ENCODE measurements around the gene NIT1. TPM values are rescaled to one million over a fixed set of nuclear protein-coding genes. Genes with fewer than 3 reads are reported as not detected.
A peak's percentile ranks its signal among the peaks of the same experiment; 100 is the strongest.

NIT1 gene
- total and polyA plus RNA-seq, 10 of the 15 experiments (the other 5 are each of a cell fraction or from before 2014, with no cell fraction given): 19.2 to 54.4 (median 28.3) TPM

GRCh38 chr1:161114556-161114955 lies 3.3 kb upstream of the NIT1 start:
- ATAC-seq: no peak

More at GRCh38 chr1:161114556-161114955, 3.3 kb upstream of the NIT1 start:
- 96% methylated on average over 2 of the region's 2 CpGs for WGBS (ENCODE audit: insufficient coverage, insufficient replicate concordance, low lambda C conversion rate, missing lambda C conversion rate)
- in situ Hi-C loops (cut with MboI) (no loop called here), intact Hi-C loops (cut with micrococcal nuclease; ENCODE audit: unreplicated experiment) (no loop called here)
- no peaks in the 10 kb centered on the region for H4K20me1 ChIP-seq (ENCODE audit: control insufficient read depth, insufficient read depth)
- no peak overlapping the region for H3K9ac ChIP-seq (ENCODE audit: control insufficient read depth, insufficient read depth, low read length)
- no peaks in the 10 kb centered on the region for H3K9me3 ChIP-seq (replicated peaks; ENCODE audit: control insufficient read depth, insufficient read depth, low read length)
- SMC1A ChIA-PET (ENCODE audit: uncharacterized antibody, unreplicated experiment): interaction anchor here (1.0 to 1.7 kb wide), 4 partner anchors 13 to 32 kb away, joined by 3 to 4 read pairs (median 3); no protein-coding TSS in a partner anchor
- H3K4me2 ChIP-seq (ENCODE audit: control insufficient read depth, insufficient read depth): peak overlapping the region; percentile 9; the same call in 1 of the 2 replicates
- FAIRE-seq: no peak
- TF ChIP-seq ATF7 (IDR thresholded peaks at IDR 0.05; ENCODE audit: low read depth) (no peak), CREB1 (IDR thresholded peaks at IDR 0.05; ENCODE audit: low read depth) (no peak), SMAD1 (IDR thresholded peaks at IDR 0.05; ENCODE audit: low read depth, partially characterized antibody) (no peak), MAX (IDR thresholded peaks at IDR 0.05; ENCODE audit: low read depth, low read length) (no peak), MEF2B (IDR thresholded peaks at IDR 0.05; ENCODE audit: partially characterized antibody, poor library complexity, severe bottlenecking) (no peak)
- TF ChIP-seq, protein P1, sequence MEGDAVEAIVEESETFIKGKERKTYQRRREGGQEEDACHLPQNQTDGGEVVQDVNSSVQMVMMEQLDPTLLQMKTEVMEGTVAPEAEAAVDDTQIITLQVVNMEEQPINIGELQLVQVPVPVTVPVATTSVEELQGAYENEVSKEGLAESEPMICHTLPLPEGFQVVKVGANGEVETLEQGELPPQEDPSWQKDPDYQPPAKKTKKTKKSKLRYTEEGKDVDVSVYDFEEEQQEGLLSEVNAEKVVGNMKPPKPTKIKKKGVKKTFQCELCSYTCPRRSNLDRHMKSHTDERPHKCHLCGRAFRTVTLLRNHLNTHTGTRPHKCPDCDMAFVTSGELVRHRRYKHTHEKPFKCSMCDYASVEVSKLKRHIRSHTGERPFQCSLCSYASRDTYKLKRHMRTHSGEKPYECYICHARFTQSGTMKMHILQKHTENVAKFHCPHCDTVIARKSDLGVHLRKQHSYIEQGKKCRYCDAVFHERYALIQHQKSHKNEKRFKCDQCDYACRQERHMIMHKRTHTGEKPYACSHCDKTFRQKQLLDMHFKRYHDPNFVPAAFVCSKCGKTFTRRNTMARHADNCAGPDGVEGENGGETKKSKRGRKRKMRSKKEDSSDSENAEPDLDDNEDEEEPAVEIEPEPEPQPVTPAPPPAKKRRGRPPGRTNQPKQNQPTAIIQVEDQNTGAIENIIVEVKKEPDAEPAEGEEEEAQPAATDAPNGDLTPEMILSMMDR (IDR thresholded peaks at IDR 0.05 in 2 of 3, conservative IDR thresholded peaks at IDR 0.05 in 1 of 3; ENCODE audit: control insufficient read depth in 2 of 3, extremely low read depth in 1 of 3, insufficient read depth in 1 of 3, low read depth in 3 of 3, low read length in 3 of 3): no peak
- RAD21 ChIA-PET (ENCODE audit: unreplicated experiment): no interaction called here
- DNase-seq (ENCODE audit: low read depth, low spot score): no peak
- H3K4me3 ChIP-seq: 0 out of 2 replicates have a peak overlapping the region, but pooled peaks have one; percentile 25
- H3K36me3 ChIP-seq (ENCODE audit: control insufficient read depth in 2 of 2, insufficient read depth in 2 of 2, low read length in 1 of 2): peaks cover 0 to 1% of the 10 kb centered on the region in 2 experiments; a peak in 1 of 4 replicates
- H3K79me2 ChIP-seq (ENCODE audit: control insufficient read depth, insufficient read depth, low read length): peaks cover 87% of the 10 kb centered on the region
- peaks cover 9% of the 10 kb centered on the region for H3K4me1 ChIP-seq (ENCODE audit: control insufficient read depth, insufficient read depth, low read length)
- BruUV-seq (replicated peaks): no TSS peak
- no peak overlapping the region for H3K27ac ChIP-seq (ENCODE audit: control insufficient read depth, insufficient read depth)
- CTCF ChIA-PET: interaction anchor here (1.5 kb wide), 1 partner anchor 14 kb away, joined by 4 read pairs; no protein-coding TSS in a partner anchor
- H2AFZ ChIP-seq (ENCODE audit: control insufficient read depth, low read depth, low read length): no peak overlapping the region
- POLR2A ChIA-PET: interaction anchor here (1.0 kb wide), 1 partner anchor 39 kb away, joined by 3 read pairs; the partner anchor contains the start of gene UFC1
- no peaks in the 10 kb centered on the region for H3K27me3 ChIP-seq (replicated peaks in 1 of 2; ENCODE audit: control insufficient read depth in 2 of 2, insufficient read depth in 2 of 2, low read length in 1 of 2)

Measured in GM12878 (cell line).